Mesenteric fat pad (tissue), 1 donor: ENCODE results near the gene FAM120B. TPM values are rescaled to one million over a fixed set of nuclear protein-coding genes. Genes with fewer than 3 reads are reported as not detected.

Experiments used
- DNase-seq: peaks from one replicate; pipeline ENCODE4 v3.0.0-alpha.2; 2020; ENCODE audit warnings: low spot score
- total RNA-seq: library from RNA; stranded (reverse); fragmentation: NEBNext Ultra II Directional; extraction: Animal tissue kit (Norgen Biotek cat#: 25700); gene quantifications from one replicate; pipeline ENCODE4 v1.2.1, GENCODE V29; 2021
- donor health status: DM: yes; HTN: yes; CAD: no.

The FAM120B gene
- total RNA-seq, 1 donor from 2014 or later: 27.8 TPM

GRCh38 chr6:170284866-170285469, 21.6 kb upstream of the FAM120B start:
- DNase-seq: peak; percentile 86

- DNase-seq: peak; percentile 75
These were observed 21.1 kb upstream of the FAM120B start for GRCh38 chr6:170285482-170285881.

- peak; percentile 85 for DNase-seq
These were observed 20.2 kb upstream of the FAM120B start for GRCh38 chr6:170286246-170286933.

GRCh38 chr6:170286934-170287265, 19.7 kb upstream of the FAM120B start:
- no peak for DNase-seq

GRCh38 chr6:170287371-170287876, 19.1 kb upstream of the FAM120B start:
- peak; percentile 82 for DNase-seq

GRCh38 chr6:170288091-170288631, 18.4 kb upstream of the FAM120B start:
- peak; percentile 82 for DNase-seq

- DNase-seq: peak; percentile 71
These were observed 17.7 kb upstream of the FAM120B start for GRCh38 chr6:170288852-170289179.

- DNase-seq: peak; percentile 86
These were observed 17.2 kb upstream of the FAM120B start for GRCh38 chr6:170289180-170289931.

- no peak for DNase-seq
These were observed 16.6 kb upstream of the FAM120B start for GRCh38 chr6:170289951-170290295.

GRCh38 chr6:170290296-170291128, 16.0 kb upstream of the FAM120B start, which contains the start of gene DLL1:
Gene DLL1 (minus strand): TSS chr6:170291078. CDS start chr6:170290139, 939 bp downstream.
- peak; percentile 89 for DNase-seq

GRCh38 chr6:170291271-170292110, 15.1 kb upstream of the FAM120B start:
- DNase-seq: peak; percentile 91

- no peak for DNase-seq
These were observed 14.5 kb upstream of the FAM120B start for GRCh38 chr6:170292111-170292406.

GRCh38 chr6:170292407-170293158, 14.0 kb upstream of the FAM120B start:
- DNase-seq: peak; percentile 82

- DNase-seq: no peak
These were observed 13.0 kb upstream of the FAM120B start for GRCh38 chr6:170293341-170294231.

GRCh38 chr6:170294298-170294730, 12.2 kb upstream of the FAM120B start:
- DNase-seq: no peak

GRCh38 chr6:170294813-170295509, 11.6 kb upstream of the FAM120B start:
- peak; percentile 84 for DNase-seq

GRCh38 chr6:170295510-170296422, 10.8 kb upstream of the FAM120B start:
- peak; percentile 90 for DNase-seq
